NCI-H1694 treated with DMSO at 0.1 percent for 48 hours (cell line): ENCODE data around the gene SUPT4H1.

Source experiments
- DNase-seq: peaks from one replicate; lab custom pipeline; 2025; lab: John Stamatoyannopoulos, UW

Gene SUPT4H1

DNA sequence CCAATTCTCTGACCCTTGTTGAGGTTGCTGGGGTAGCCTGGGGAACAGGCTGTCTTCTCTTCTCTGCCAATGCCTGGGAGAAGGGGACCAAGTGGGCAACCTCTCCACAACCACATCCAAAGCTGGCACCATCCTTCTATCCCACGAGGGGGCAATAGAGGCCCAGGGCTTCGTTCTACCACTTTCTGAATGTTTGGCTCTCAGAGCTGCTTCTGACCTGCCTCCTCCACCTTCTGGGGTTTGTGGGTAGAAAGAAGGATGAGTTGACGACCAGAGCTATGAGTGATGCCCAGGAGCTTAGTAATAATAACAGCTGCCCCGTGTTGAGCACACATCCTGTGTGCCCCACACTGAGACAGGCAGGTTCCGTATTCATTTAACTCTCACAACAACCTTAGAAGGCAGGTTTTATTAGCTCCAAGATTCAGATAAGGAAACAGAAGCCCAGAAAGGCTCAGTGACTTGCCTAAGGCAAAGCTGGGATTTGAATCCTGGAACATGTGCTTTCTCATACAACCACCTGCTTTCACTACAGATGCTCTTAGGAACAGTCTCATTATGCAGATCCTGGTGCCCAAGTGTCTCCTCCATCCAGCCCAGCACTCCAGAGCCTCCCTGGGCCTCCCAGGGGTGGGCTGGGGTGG lies 34.5 kb downstream of the SUPT4H1 start:
- DNase-seq: peak; percentile 71

DNA sequence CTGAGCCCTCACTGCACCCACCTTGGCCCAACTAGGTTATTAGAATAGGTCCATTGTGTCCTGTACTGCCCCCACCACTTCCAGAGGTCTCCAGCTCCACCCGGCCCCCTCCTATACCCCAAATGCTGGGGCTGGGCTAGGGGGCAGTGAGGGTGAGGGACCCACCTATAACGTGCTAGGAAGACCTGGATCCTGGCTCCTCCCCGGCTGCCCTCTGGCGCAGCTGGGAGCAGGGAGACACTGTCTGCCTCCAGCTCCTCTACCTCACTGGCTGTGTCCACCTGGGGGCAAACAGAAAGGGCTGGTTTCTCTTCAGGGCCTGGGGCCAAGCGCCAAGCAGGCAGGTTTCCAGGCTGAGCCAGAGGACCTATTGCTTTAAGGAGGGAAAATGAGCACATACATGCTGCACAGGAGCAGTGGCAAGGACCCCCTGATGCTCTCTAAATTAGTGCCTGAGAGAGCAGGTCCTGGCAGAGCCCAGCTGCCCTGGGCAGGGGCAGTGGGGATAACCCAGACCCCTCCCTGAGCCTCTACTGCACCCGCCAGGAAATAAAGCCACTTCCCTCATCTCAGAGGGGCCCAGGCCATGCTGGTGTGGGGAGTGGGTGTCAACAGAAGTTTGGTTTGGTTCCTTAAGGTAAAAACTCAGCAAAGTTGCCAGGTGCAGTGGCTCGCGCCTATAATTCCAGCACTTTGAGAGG lies 35.6 kb downstream of the SUPT4H1 start:
- no peak for DNase-seq

DNA sequence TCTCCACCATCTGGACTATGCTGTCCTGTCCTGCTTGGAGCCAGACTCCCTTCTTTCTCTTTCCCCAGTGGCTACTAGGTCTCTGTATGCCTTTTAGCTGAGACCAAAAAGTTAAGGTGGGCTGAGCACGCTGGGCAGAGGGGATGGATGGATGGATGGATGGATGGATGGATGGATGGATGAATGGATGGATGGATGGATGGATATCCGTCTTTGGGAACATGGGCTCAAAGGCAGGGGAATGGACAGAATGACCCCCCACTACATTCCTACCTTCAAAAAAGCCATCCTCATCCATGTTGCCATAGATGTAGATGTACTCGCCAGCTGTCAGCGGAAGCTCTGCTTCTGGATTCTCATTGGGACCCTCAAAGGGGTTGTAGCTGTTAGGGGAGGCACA lies 36.3 kb downstream of the SUPT4H1 start:
- DNase-seq: no peak

DNA sequence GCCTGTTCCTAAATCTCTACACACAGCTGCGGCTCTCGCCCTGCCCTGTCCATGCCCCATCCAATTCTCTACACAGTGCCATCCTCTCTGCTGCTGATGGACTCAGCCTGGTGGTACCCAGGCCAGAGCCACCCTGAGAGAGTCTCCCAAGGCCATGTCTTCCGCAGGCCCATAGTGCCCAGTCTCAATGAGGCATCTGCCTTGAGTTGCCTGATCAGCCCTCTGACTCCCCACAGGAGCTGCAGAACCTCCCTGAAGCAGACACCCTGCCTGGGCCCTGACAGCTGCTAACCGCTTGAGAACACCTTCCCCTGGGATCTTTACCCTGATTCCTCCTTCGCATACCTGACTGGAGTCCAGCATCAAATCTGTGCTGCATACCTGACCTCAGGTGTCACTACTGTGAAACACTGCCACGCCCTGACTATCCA lies 36.7 kb downstream of the SUPT4H1 start:
- DNase-seq: no peak

DNA sequence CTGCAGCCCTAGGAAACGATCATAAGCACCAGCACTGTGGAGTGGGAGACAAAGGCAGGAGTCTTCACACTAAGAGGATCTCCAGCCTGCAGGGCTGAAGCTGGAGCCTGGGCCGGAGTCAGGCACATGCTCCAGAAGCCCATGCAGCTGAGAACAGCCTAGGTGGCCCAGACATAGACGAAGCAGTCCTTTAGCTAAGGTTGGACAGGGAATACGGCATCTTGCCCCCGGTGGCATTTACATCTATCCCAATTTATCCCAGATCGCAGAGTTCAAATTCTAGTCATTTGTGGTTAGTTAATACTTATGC lies 37.3 kb downstream of the SUPT4H1 start:
- DNase-seq: no peak

DNA sequence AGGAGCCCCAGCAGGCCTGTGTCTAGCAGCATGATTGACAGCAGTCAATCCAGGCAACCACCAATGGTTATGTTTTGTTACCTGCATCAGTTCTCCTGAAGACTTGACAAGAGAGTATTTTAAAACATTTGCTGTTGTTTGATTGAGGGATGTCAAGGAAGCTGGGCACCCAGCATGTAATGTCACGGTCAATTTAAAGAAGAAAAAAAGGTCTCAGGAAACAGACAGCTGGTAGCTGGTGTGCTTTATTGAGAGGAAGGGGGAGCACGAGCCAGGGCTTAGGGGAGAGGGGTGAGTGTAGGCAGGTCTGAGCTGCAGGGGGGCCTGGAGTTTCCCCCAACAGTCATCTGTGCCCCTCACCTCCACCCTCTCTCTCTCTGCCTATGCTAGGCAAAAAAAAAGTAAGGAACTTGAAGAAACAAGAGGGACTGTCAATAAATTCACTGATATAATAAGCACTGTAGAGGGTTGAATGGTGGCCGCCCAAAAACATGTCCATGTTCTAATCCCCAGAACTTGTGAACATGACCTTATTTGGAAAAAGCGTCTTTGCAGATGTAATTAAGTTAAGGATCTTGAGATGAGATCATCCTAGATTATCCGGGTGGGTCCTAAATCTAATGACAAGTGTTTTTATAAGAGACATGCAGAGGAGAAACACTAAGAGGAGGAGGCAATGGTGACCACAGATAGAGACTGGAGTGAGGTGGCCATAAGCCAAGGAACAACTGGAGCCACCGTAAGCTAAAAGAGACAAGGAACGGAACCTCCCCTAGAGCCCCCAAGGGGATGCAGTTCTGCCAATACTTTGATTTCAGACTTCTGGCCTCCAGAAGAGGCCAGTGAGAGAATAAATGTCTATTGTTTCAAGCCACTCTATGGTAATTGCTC lies 37.9 kb downstream of the SUPT4H1 start:
- peak; percentile 47 for DNase-seq

DNA sequence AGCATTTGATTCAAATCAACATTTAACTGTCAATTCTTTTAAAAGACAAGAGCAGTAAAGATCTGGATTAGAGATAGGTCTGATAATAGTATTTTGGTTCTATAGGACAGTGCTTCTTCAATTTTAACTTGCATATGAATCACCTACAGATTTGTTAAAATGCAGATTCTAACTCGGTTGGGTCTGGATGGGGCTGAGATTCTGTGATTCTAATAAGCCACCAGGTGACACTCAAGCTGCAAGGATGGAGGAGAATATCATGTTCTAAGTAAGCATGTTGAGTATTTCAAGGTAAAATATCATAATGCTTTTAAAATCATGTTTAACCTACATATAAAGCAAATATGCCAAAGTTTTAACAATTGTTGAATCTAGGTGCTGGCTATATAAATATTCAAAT lies 39.2 kb downstream of the SUPT4H1 start:
- DNase-seq: no peak

DNA sequence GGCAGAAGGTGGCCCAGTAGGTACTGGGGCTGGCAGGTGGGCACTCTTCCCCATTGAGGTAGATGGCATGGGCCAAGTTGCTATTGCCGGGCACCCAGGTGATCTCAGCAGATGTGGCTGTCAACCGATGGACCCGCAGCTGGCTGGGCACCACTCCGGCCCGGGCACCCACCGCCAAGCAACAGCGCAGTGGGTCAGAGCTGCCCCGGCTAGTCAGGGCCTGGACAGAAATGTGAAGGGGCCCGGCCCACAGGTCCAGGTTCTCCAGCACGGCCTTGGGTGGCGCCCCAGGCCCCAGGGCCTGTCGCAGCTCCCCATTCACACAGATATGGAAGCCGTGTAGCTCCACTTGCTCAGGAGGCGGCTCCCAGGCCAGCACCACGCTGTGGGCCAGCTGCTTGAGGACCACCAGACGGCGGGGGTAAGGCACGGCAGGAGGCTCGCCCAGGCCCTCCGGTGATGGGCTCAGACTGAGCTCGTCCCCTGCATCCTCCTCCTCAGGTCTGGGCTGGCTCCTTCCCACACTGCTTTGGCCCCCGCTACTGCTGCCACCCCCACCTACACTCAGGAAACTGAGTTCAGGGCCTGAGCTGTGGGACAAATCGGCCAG lies 39.9 kb downstream of the SUPT4H1 start:
- no peak for DNase-seq

DNA sequence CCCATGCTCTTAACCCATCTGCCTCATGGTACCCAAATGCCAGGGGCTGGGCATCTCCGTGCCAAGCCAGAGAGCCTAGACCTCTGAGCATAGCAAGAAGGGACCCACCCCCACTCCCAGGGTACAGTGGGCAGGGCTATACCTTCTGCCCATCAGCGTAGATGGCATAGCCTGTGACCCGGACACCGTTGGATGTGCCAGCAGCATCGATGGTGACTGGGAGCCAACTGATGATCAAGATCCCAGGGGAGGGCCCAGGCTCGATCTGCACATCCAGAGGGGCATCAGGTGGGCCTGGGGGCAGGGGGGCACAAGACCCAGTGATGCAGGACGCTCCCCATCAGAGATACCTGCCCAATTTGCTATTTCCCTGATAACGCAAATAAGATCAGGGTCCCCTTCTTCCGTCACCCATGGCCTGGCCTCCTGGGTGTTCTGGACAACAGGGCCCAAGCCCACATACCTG lies 40.5 kb downstream of the SUPT4H1 start:
- no peak for DNase-seq

DNA sequence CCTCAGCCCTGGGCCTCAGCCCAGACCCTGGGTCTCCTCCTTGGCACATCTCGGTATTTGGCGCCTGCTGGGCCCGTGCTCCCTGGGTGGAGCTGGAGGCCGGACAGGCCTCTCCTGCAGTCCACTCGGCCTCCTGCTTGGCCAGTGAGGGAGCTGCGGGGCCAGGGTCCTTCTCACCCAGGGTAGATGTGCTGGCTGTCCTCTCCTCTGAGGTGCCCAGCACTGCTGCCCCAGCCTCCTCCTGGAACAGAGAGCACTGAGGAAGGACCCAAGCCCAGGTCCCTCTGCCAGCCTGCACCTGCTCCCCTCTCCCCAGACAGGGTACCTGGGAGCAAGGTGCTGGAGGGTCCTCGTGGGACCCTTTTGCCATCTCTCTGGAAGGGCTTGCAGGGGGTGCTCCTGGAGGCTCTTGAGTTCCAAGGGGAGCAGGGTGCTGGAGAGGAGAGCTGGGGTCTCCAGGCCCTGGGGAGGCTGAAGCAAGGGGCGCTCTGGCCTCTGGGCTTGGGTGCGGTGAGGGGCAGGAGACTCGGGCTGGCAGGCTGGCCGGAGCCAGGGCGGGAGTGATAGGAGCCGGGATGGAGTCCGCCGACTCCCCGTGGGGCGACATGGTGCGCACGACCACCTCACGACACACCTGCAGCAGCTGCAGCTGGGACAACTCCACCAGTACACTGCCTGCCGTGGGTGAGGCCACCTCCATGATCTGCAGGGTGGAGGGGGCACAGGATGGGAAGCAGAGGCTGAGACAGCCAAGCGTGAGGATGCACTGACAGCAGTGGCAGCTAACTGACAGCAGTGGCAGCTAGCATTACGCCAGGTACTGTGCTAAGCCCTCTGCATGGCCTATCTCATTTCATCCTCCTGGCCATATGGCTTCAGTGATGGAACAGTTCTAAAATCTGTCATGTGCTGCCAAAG lies 41.2 kb downstream of the SUPT4H1 start:
- peak; percentile 88 for DNase-seq

DNA sequence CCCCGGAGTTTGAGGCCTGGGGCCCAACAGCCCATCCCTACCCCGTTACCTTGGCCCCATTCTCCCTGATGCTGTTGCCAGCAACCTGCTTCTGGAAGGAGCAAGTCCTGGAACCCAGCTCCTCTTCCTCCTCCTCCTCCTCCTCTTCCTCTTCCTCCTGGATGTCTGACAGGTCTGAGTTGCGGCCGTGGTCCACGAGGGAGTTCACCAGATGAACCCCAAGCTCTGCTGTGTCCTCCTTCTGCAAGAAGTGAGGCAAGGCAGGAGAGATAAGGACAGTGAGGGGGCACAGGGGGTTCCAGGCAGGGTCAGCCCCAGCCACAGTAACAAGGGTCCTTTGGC lies 42.1 kb downstream of the SUPT4H1 start:
- DNase-seq: no peak

DNA sequence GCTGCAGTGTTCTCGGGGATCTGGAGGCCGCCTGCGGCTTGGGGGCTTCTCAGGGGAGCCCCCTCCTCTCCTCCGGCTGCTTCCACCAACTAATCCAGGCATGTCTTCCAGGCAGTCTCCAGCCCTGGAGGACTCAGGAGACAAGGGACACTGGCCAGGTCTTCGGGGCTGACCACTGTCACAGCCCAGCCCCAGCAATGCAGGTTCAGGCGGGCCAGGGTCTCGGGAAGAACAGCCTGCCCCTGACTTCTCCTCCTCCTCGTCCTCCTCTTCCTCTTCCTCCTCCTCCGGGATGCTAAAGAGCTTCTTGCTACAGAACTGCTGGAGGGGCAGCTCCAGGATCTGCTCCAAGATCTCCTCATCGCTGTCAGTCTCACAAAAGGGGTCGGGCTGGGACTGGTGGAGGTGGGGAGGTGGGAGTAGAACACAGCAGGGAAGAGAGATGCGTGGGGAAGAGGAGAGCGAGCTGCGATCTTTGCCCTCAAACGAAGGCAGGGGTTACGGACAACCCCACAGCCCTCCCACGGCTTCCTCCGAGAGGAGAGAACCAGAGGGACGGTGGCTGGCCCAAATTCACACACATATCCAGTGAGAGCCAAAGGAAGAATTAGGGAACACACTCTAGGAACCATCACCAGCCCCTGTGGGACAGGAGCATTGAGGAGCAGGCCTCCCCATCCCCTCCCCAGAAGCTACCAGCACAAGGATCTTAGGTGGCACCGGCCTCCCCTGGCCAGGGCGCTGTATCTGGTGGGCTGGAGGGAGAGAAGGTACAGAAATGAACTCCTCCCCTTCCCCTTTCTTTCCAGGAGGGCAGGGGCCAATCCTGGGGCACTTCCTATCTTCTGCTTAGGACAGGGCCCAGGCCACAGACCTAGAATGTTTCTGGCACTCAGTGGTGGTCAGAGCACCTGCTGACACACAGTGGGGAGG lies 42.8 kb downstream of the SUPT4H1 start:
- no peak for DNase-seq

DNA sequence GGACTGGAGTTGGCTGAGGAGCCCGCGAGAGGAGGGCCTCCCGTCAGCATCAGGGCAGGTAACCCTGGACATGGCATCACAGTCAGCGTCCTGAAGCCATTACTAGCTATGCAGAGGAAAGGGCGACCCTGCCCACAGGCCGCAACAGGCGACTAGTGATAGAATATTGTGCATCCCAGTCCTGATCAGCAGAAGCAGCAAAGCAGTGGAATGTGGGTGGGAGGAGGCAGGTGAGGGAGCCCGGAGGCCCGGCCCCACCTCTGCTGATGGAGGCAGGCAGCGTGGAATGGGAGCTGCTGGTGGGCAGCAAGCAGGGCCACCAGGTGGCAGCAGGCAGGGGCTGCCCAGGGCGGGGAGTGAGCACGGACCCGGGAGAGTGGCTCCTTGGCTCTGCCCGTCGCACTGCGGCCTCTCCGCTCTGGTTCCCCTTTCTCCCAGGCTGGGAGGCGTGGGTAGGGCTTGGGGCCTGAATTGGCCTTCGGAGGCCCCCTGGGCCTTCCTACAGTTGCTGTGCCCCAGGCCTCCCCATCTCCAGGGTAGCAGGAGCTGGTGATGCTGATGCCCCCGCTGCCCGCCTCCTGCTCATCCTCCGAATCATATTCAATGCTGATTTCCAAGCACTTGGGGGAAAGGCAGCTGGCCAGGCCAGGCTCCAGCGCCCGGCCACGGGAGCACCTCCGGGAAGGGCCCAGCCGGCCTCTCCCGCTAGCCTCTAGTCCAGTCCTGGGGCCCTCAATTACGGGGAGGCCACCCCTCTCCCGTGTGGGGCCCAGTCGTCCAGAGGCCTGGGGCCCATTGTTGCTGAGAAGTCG lies 43.6 kb downstream of the SUPT4H1 start:
- DNase-seq: no peak

DNA sequence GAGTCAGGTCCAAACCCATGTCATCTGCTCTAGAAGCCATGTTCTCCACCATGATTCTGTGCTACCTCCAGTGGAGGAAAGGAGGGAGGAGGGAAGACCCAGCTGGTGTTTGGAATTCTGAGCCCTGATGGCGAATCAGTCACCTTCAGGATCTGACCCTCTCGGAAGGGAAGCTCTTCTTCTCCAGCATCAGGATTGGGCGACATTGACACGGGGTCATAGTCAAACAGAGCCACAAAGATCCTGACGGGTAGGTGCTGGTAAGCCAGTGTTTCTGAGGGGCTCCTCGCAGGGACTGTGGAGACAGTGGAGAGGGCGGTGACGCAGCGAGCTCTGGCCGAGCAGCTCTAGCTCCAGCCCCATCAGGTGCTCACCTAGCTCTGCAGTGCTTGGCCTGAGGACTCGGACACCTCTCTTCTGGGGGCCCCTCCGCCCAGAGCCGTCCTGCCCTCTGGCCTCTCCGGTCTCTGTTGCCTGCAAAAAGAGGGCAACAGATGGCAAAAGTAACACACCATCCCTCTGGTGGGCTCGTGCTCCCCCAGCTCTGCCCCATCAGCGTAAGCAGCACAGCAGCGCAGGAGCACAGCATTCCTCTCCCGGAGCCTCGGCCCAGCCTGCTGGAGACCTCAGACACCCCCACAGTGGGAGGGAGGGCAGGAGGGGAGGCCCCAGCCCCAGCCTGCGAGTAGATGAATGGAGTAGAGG lies 44.4 kb downstream of the SUPT4H1 start:
- no peak for DNase-seq

DNA sequence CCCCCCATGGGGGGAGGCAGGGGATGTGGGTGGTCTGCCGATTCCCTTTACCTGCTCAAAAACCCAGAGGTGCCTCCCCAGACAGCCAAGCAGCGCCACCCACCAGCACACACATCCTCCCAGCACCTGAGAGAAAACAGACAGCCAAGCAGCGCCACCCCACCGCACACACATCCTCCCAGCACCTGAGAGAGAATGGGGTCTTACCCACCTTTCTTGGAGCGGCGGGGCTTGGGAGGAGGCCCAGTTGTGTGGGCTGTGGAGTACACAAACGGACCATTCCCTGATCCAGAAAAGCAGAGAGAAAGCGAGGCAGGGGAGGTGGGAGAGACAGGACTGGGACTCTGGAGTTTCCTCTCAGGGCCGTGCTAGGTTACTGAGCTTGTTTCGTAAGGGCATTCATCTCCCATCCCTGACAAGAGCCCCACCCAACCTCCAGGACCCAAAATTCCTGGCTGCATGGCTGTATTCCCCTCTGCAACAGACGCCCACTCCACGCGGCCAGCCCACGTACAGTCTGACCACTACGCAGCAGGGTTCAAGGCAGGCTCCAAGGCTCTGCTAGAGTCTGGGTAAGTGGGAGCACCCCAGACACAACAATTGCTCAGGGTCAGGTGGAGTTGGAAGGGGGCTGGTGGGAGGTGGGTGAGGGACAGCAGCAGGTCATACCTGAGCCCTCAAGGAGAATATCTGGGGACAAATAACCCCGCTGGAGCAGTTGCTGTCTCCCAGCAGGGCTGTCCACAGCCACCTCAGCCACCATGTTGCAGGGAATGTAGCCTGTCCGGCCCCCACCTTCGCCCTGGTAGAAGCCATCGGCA lies 45.7 kb downstream of the SUPT4H1 start:
- no peak for DNase-seq

DNA sequence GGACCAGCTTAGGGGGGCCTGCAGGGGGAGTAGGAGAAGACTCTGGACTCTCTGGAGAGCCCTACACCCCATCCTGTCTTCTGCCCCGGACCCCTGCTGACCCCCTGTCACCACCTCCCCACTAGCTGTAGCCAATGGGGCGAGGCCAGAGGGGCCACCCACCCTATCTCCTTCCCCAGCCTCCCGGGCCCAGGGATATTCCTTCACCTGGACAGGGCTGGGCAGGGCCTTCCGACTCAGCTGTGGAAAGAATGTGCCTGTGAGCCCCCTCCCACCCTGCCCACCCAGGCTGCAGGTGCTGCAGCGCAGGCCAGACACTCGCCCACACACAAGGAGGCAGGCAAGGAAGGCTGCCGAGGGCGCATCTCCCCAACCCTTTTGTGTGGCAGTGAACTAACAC lies 46.4 kb downstream of the SUPT4H1 start:
- no peak for DNase-seq

DNA sequence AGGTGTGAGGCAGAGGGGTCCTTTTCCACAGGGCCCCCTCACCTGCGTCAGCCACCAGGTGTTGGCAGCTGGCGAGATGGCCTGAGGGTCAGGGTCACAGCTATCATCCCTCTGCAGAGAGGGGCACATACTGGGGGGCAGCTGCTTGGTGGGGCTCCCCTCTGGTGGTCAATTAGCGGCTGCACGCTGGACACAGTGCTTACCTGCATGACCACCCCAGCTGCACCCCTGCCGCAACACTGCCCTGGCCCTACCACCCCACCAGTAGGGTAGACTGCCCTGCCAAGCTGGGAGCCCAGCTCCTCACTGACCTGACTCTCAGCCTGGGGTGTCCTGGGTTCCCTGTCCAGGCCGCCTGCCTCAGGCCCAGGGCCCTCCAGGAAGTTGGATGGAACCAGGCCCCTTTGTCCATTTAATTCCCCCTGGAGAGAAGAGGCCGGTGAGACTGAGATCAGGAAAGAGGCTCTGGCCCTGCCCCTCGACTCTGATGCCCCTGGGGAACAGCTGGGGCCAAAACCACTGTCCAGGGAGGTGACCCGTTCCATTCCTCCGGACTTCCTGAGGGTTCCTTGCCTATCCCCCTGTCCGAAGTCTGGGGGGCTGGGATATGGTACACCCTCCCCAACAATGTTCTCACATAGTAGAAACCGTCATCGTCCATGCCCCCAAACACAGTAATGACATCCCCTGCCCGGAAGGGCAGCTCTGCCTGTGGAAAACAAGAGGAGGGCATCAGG lies 47.1 kb downstream of the SUPT4H1 start:
- no peak for DNase-seq
